GM19468 (cell line): Measurements from ENCODE around the gene SCAI.
"Not testable (repeated sequence)": the region's sequence is repeated elsewhere in the genome, so short reads cannot be mapped to it uniquely, and the experiment has no call there.

Experiments used
- ATAC-seq: cut with Tn5 transposase; IDR thresholded peaks from one replicate; pipeline ENCODE4 v1.9.1; 2021; ENCODE audit warnings: mild to moderate bottlenecking, moderate library complexity, moderate number of reproducible peaks; ENCODE audit not compliant: unreplicated experiment; ENCODE audit errors: extremely low read depth

Gene SCAI

GRCh38 chr9:125150349-125151245 lies 7.3 kb upstream of the SCAI start:
- ATAC-seq = no peak

GRCh38 chr9:125147401-125147951 lies 4.1 kb upstream of the SCAI start:
- no peak for ATAC-seq

- no peak for ATAC-seq
These were observed 2.9 kb upstream of the SCAI start for GRCh38 chr9:125146247-125146646.

GRCh38 chr9:125145425-125145824 lies 2.1 kb upstream of the SCAI start:
- no peak for ATAC-seq

- ATAC-seq = no peak
These were observed 560 bp downstream of the SCAI start for GRCh38 chr9:125142560-125143376.

- no peak for ATAC-seq
These were observed 1.6 kb downstream of the SCAI start for GRCh38 chr9:125141751-125142150.

GRCh38 chr9:125141251-125141650 lies 2.1 kb downstream of the SCAI start:
- ATAC-seq = no peak

- no peak for ATAC-seq
These were observed 2.8 kb downstream of the SCAI start for GRCh38 chr9:125140576-125140975.

- ATAC-seq = no peak
These were observed 6.1 kb downstream of the SCAI start for GRCh38 chr9:125137200-125137599.

GRCh38 chr9:125134976-125135375 lies 8.4 kb downstream of the SCAI start:
- no peak for ATAC-seq

- ATAC-seq = no peak
These were observed 9.7 kb downstream of the SCAI start for GRCh38 chr9:125133403-125134329.

- no peak for ATAC-seq
These were observed 11.6 kb downstream of the SCAI start for GRCh38 chr9:125131778-125132177.

- ATAC-seq = peak; percentile 91
These were observed 17.1 kb downstream of the SCAI start for GRCh38 chr9:125126019-125126746.

- ATAC-seq = no peak
These were observed 17.8 kb downstream of the SCAI start for GRCh38 chr9:125125523-125125922.

GRCh38 chr9:125121146-125121545 lies 22.2 kb downstream of the SCAI start:
- ATAC-seq = no peak

- no peak for ATAC-seq
These were observed 23.6 kb downstream of the SCAI start for GRCh38 chr9:125119643-125120286.

GRCh38 chr9:125118696-125119095 lies 24.6 kb downstream of the SCAI start:
- ATAC-seq = not testable (repeated sequence)

- ATAC-seq = not testable (repeated sequence)
These were observed 28.8 kb downstream of the SCAI start for GRCh38 chr9:125114503-125114902.

- ATAC-seq = no peak
These were observed 32.9 kb downstream of the SCAI start for GRCh38 chr9:125110464-125110863.
